Gastrocnemius medialis (tissue), 4 donors: ENCODE measurements around the gene H19.

Experiments
- POLR2A ChIP-seq, 2 donors: fragments of 450-650 bp; IDR thresholded peaks; one replicate each; pipeline ENCODE4 v1.6.1; 2017; ENCODE audit warnings: antibody characterized with exemption in 2 of 2, mild to moderate bottlenecking in 2 of 2, moderate library complexity in 2 of 2
- TF ChIP-seq, protein P1 (sequence below), 5 experiments: fragments of 450-650 bp in 3 of 5; fragments of 200-600 bp in 2 of 5; sonication (generic) in 2 of 5; IDR thresholded peaks in 4 of 5; conservative IDR thresholded peaks in 1 of 5; 1 replicate in 4 of 5; 2 replicates in 1 of 5; pipeline ENCODE4 v1.5.1; 2016 to 2019; ENCODE audit warnings: antibody characterized with exemption in 5 of 5, mild to moderate bottlenecking in 3 of 5, moderate library complexity in 3 of 5

GRCh38 chr11:1979607-1980006 lies 18.0 kb downstream of the H19 start:
- TF ChIP-seq, protein P1, sequence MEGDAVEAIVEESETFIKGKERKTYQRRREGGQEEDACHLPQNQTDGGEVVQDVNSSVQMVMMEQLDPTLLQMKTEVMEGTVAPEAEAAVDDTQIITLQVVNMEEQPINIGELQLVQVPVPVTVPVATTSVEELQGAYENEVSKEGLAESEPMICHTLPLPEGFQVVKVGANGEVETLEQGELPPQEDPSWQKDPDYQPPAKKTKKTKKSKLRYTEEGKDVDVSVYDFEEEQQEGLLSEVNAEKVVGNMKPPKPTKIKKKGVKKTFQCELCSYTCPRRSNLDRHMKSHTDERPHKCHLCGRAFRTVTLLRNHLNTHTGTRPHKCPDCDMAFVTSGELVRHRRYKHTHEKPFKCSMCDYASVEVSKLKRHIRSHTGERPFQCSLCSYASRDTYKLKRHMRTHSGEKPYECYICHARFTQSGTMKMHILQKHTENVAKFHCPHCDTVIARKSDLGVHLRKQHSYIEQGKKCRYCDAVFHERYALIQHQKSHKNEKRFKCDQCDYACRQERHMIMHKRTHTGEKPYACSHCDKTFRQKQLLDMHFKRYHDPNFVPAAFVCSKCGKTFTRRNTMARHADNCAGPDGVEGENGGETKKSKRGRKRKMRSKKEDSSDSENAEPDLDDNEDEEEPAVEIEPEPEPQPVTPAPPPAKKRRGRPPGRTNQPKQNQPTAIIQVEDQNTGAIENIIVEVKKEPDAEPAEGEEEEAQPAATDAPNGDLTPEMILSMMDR (IDR thresholded peaks at IDR 0.05 in 4 of 5, conservative IDR thresholded peaks at IDR 0.05 in 1 of 5): no peak
- no peak for TF ChIP-seq POLR2A (IDR thresholded peaks at IDR 0.05)
